Activated CD4-positive, CD25-positive, alpha-beta regulatory T cell treated with anti-CD3 and anti-CD28 coated beads, Interleukin-2, amount 50 U/mL, for 72 hours (primary cell): ENCODE data around the gene TGM3.
"Not testable (repeated sequence)": the region's sequence is repeated elsewhere in the genome, so short reads cannot be mapped to it uniquely, and the experiment has no call there.

ENCODE experiments used
- DNase-seq: peaks from one replicate; pipeline ENCODE4 v3.0.0; 2021

The TGM3 gene, protein sequence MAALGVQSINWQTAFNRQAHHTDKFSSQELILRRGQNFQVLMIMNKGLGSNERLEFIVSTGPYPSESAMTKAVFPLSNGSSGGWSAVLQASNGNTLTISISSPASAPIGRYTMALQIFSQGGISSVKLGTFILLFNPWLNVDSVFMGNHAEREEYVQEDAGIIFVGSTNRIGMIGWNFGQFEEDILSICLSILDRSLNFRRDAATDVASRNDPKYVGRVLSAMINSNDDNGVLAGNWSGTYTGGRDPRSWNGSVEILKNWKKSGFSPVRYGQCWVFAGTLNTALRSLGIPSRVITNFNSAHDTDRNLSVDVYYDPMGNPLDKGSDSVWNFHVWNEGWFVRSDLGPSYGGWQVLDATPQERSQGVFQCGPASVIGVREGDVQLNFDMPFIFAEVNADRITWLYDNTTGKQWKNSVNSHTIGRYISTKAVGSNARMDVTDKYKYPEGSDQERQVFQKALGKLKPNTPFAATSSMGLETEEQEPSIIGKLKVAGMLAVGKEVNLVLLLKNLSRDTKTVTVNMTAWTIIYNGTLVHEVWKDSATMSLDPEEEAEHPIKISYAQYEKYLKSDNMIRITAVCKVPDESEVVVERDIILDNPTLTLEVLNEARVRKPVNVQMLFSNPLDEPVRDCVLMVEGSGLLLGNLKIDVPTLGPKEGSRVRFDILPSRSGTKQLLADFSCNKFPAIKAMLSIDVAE

DNA sequence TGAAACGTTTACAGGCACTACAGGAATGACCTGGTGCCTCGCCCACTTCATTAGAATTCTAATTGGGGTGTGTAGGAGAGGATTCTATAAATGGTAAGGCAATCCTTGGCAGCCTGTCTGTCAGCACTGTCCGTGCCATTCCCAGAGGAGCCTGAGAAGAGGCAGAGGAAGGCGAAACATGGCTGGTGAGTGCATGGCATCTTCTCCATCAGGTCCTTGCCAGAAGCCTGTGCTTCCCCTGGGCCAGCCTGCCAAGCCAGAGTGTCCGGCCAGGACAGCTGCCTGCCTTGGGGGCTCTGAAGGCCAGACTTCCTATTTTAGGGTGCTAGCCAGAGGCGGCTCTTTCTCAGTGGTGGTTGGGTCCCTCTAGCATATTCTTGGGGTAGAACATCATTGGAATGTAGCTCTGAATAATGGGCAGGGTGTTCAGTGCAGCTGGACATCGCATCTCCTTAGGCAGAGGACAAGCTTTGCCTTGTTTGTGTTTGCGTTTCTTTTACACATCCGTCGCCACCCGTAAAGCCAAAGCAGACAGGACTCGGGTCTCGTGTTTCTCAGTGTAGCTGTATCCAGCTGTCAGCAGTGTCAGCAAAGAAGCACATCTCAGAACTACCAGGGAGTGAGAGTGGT lies at the start of gene TGM3:
Gene TGM3 (plus strand): TSS at position 116 of the 630 bp plus-strand sequence. CDS start 63 bp downstream, at position 179.
- no peak for DNase-seq

DNA sequence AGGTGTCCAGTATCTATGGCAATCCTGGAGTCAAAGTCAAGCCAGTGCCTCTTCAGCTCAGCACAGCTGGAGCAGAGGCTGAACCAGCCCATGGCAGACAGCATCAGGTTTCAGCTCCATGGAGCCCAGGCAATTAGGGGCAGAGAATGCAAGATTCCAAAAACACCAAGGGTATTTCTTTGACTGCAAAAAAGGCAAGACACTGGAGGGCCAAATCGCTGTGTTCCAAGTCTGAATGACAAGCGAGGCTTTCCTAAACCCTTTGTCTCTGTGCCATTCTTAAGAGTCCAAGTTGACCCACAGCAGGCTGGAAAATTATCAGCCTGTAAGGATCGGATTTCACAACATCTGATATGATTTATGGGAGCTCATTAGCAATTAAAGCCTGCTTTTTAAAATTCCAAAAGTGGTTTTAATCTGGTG lies 49.7 kb upstream of the TGM3 start:
- no peak for DNase-seq

DNA sequence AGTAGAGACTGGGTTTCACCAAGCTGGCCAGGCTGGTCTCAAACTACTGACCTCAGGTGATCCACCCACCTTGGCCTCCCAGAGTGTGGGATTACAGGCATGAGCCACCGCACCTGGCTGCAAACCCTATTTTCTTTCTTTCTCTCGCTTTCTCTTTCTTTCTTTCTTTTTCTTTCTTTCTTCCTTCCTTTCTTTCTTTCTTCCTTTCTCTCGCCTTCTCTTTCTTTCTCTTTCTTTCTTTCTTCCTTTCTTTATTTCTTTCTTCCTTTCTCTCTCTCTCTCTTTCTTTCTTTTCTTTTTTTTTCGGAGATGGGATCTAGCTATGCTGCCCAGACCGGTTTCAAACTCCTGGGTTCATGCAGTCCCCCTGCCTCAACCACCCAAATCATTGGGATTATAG lies 47.0 kb upstream of the TGM3 start:
- no peak for DNase-seq

DNA sequence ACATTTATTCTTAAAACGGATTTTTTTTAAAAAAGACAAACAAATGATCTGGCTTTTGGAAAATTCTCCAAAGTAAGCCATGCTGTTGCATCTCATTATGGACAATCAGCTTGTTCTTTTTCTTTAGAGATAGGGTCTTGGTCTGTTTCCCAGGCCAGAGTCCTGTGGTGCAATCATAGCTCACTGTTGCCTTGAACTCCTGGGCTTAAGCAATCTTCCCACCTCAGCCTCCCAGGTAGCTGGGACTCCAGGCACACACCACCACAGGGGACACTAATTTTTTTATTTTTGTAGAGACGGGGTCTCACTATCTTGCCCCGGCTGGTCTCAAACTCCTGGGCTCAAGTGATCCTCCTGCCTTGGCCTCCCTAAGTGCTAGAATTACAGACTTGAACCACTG lies 45.9 kb upstream of the TGM3 start:
- no peak for DNase-seq

DNA sequence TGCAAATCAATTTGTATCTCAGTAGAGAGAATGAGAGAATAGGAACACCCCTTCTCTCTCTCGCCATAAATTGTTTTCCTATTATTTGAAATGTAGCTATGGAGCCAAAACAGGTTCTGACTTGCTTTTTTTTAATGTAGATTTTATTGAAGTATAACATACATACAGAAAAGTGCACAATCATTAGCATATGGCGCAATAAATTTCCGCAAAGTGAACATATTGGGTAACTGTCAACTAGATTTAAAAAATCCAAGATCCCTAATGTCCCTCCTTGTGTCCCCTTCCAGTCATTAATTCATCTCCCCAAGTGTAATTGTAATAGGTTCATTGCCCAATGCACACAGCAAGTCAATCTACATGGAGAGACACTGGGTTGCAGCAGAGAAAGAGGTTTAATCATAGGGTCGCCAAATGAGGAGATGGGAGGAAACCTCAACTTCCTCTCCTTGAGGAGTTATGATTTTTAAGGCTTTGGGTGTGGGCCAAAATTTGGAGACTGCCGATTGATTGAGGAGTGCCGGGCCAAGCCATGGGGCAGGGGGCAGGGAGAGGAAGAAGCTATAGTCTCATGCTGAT lies 43.3 kb upstream of the TGM3 start:
- DNase-seq = no peak

DNA sequence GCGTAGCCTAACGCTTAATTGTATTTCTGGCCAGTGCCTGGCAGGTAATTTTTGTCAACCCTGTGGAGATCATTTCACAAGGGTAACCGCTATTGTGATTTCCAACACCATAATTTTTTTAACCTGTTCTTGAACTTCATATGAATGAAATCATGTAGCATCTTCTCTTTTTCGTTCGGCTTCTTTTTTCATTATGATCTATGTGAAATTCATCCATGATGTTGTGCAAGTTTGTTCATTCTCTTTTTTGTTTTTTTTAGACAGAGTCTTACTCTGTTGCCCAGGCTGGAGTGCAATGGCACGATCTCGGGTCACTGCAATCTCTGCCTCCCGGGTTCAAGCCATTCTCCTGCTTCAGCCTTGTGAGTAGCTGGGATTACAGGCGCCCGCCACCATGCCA lies 42.5 kb upstream of the TGM3 start:
- no peak for DNase-seq

DNA sequence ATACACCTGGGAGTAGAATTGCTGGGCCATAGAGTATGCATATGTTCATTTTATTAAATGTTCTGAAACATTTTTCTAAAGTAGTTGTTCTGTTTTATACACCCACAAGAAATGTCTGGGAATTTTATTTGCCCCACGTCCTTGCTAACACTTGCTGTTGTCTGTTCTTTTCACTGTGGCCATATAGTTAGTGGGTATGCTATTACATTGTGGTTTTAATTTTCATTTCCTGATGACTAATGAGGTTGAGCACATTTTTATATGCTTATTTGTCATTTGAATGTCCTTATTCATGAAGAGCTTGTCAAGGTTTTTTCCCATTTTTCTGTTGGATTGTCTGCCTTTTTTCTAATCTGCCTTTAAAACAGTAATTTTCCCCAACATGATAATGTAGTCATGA lies 41.5 kb upstream of the TGM3 start:
- no peak for DNase-seq

DNA sequence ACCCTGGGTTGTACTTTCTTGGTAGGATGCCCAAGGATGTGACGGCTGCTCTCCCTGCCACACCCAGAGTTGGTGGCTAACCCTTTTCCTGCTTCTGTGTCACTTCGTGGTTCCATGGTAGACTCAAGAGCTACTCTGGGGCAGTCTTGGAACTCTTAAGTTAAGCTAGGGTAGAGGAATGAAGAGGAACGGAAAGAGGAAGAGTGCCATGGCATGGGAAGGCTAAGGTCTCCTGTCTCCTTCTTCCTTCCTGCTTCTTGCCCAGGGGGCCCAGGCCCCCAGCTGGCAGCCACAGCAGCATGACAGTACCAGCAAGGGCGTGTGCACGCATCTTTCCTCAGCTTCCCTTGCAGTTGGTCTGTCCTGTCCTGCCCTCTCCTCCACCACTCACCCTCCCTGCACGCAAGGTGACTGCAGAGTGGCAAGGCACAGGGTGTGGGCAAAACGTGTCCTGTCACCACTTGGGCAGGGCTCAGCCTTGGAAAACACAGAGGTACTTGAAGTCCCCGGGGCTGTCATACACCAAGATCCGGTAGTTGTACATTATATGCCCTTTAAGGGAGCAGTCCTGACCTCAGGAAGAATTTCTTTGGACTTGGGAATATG lies 39.8 kb upstream of the TGM3 start:
- DNase-seq = no peak

DNA sequence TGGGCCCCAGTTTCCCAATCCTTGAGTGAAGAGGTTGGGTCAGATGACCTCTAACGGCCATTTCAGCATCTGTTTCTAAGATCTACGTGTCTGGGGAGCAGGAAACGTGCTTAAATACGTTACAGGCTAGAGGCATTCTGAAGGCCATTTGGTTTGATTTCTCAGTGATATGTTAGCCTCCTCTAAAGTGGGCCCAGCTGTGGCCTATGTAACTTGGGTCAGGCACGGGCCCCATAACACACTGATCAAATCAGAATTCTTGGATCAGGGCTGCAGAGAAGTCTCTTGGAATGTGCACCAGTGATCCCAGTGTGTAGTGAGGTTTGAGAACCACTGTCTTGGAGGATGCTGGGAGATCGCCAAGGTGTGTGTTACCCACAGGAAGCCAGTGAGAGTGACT lies 36.1 kb upstream of the TGM3 start:
- no peak for DNase-seq

DNA sequence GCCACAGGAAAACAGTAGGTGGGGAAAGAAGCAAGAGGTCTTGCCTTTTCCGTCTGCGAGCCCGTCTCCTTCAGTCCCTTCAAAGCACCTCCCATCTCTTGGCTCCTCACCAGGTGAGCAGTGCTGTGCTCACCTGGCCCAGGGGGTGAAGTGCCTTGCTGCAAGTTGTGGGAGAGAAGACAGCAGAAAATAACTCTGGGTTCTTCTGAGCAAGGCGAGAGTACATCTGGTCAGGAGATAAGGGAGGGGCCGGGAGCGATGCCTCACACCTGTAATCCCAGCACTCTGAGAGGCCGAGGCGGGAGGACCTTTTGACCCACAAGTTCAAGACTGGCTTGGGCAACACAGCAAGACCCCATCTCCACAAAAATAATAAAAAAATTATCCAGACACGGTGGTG lies 35.6 kb upstream of the TGM3 start:
- DNase-seq = no peak

DNA sequence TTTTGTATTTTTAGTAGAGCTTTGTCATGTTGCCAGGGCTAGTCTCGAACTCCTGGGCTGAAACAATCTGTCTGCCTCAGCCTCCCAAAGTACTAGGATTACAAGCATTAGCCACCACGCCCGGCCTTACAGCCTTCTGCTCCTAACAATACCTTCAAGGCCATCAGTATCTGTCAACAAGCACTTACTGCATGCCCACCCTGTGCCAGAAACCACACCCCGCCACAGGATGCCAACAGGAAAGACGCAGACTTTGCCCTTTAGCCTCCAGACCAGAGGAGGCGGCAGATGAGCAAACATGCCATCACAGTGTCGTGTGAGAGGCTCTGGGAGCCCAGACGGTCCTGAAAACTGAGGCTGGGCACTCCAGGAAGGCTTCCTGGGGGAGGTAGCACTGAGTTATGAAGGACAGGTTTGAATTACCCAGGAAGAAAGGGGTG lies 34.7 kb upstream of the TGM3 start:
- DNase-seq = no peak

DNA sequence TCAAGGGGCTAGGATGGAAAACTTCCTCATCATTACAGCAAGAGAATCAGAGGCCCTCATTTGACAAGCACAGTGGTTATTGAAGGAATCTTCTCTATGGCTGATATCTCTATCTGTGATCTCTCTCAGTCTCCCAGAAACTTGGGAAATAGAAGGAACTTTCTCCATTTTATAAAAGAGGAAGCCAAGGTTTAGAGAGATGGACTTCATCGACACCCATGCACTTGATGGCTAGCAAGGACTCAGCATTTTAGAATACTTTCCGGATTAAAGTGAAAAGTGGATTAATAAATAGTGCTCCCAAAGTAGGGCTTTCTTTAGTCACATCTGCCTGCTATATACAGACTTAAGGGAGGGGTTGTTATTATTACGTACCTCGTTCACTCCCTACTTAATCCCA lies 34.2 kb upstream of the TGM3 start:
- DNase-seq = no peak

DNA sequence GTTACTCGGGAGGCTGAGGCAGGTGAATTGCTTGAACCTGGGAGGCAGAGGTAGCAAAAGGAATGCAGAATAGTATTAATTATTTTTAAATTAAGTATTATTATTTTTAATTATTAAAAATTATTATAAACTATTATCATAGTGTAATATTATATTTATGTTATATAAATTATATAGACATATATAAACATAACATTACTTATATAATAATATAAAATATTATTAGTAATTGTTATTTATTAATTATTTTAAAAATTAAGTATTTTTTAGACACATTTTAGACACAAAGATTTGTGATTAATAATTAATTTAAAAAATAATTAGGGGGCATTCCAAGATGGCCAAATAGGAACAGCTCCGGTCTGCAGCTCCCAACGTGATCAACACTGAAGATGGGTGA lies 31.7 kb upstream of the TGM3 start:
- no peak for DNase-seq

DNA sequence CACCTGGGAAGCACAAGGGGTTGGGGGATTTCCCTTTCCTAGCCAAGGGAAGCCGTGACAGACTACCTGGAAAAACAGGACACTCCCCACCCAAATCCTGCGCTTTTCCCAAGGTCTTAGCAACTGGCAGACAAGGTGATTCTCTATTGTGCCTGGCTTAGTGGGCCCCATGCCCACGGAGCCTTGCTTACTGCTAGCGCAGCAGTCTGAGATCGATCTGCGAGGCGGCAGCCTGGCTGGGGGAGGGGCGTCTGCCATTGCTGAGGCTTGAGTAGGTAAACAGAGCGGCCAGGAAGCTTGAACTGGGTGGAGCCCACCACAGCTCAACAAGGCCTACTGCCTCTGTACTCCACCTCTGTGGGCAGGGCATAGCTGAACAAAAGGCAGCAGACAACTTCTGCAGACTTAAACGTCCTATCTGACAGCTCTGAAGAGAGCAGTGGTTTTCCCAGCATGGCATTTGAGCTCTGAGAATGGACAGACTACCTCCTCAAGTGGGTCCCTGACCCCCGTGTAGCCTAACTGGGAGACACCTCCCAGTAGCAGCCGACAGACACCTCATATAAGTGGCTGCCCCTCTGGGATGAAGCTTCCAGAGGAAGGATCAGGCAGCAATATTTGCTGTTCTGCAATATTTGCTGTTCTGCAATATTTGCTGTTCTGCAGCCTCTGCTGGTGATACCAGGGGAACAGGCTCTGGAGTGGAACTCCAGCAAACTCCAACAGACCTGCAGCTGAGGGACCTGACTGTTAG lies 31.0 kb upstream of the TGM3 start:
- not testable (repeated sequence) for DNase-seq

DNA sequence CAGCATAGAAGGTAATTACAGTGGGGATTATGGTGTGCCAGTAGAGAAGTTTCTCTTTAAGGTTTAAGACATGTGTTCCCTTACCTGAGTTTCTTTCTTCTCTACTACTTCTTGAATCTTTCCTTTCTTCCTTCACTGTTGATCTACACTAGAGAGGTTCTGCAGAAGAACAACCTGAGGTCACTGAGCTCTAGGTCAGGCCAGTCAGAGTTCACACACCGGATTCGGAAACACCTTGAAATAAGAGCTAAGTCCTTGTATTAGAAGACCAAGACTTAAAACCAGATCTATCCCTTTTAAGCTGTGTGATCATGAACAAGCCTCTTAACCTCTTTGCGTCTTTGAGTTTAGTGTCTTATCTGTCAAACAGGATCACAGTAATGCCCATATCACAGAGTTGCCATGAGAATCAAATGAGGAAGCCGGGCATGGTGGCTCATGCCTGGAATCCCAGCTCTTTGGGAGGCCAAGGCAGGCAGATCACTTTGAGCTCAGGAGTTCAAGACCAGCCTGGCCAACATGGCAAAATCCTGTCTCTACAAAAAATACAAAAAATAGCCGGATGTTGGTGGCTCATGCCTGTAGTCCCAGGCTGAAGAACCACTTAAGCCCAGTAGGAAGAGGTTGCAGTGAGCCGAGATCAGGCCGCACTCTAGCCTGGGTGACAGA lies 22.0 kb upstream of the TGM3 start:
- no peak for DNase-seq

DNA sequence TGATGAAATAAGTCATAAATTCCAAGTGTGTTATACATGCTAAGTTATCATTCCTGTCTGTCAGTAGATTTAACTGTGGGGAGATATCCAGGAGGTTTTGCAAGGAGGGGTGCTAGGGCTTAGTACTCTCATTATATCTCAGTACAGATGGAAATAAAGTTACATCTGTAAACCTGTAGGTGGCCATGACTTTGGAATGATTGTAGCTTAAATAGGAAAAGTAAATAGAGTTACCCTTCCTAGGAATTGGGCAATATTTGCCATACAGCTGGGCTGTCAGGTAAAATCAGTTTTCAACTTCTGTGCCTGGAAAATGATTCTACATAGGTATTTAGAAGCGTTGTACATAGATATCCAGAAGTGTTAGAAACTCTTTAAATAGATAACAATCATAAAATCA lies 19.8 kb upstream of the TGM3 start:
- DNase-seq = no peak

DNA sequence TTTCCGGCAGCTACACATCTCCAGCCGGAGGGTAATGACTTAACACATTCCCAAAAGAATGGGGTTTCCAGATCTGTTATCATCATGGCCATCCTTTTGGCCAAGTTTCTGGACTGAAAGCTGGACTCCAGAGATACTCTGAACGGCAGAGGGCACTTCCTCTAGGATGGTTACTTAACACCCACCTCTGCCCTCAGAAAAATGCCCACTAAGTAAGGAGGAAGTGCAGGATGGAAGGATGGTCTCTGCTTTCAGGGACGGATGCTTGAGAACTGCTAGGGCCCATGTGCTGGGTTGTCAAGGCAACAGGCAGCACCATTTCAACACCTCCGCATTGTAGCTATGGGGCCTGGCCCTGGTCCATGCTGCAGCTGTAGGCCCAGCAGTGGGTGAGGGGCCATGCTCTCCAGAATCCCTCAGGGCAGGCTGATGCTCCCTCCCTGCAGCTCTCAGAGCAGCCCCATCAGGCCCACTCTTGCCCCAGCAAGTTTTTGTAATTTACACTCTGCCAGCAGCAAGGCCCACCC lies 16.5 kb upstream of the TGM3 start:
- DNase-seq = no peak

DNA sequence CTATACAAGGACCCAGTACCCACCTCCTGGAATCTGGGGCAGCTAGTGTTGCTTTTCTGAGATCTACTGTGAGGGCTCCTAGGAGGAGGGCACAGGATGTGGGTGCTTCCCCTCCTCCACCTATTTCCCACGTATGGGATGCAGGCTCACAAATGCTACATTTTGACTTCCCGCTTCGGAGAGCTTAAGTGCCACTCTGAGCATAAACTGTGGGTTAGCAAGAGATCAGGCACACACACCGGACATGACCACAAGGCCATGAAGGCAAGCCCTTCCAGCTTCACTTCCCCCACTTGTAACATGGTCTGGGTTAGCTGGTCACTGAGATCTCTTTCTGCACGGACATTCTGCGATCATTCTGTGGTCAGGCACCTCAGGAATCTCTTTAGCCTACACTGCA lies 15.7 kb upstream of the TGM3 start:
- no peak for DNase-seq

DNA sequence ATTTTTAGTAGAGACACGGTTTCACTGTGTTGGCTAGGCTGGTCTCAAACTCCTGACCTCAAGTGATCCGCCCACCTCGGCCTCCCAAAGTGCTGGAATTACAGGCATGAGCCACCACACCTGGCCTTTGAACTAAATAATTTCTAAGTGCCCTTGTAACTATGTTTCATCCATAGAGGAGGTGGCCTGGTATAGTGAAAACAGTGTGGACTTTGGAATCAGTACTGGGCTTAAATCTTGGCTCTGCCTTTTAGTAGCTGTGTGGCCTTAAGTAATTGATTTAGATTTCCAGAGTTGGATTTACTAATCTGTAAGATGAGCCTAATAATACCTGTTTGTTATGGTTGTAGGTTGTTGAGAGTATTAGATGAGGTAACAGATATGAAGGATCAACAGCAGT lies 14.2 kb upstream of the TGM3 start:
- DNase-seq = no peak

DNA sequence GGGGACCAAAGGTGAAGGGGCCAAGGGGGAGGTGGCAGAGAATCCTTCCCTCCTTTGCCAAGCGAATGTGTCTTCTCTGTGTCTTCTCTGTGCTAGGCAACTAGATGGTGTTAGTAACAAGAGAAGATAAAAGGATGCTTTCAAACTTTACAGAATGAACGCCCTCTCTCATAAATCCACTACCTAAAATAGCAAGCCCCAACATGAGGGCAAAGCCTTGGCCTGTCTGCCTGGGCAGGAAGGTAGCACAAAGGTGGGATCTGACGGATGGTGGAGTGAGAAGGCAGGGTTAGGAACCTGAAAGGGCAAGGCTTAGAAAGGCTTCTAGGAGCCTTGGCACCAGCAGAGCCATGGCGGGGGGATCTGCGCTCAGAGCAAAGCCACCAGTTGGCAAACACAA lies 13.6 kb upstream of the TGM3 start:
- no peak for DNase-seq

DNA sequence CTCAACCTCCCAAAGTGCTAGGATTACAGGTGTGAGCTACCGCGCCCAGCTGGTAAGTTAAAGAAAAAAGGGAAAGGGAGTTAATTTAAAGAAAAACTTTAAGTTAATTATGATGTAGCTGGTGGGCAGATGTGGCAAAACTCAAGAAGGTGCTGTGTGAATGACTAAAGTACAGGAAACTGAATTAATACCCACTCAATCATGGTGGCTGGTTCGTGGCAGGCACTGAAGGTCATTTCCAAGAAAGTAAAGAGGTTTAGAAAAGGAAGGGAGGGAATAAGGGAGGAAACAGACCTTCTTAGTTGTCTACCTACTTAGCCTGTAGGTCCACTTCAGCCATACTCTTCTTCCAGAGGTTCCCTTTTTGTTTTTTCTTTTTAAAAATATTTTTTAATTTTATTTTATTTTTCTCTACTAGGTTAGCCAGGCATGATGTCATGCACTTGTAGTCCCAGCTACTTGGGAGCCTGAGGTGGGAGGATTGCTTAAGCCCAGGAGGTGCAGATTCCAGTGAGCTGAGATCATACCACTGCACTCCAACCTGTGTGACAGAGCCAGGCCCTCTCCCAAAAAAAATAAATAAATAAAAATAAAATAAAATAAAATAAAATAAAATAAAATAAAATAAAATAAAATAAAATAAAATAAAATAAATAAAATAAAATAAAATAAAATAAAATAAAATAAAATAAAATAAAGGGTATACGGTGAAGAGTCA lies 11.9 kb upstream of the TGM3 start:
- no peak for DNase-seq
